Measurements from ENCODE around the gene TMEM187.
"Not testable (repeated sequence)": the region's sequence is repeated elsewhere in the genome, so short reads cannot be mapped to it uniquely, and the experiment has no call there.

TMEM187 gene

GRCh38 chrX:153971450-153972367 lies 845 bp upstream of the TMEM187 start, which contains the start of gene HCFC1:
HCFC1 (minus strand) TSS chrX:153971818; CDS start chrX:153970840, 978 bp downstream.
- peak; percentile 53 for DNase-seq (ENCODE audit: low read depth)

- no peak for DNase-seq (ENCODE audit: low read depth)
Measured at GRCh38 chrX:153973127-153974002, 811 bp downstream of the TMEM187 start.

GRCh38 chrX:153974003-153974725 lies 1.6 kb downstream of the TMEM187 start:
- no peak for DNase-seq (ENCODE audit: low read depth)

GRCh38 chrX:153974726-153975286 lies 2.3 kb downstream of the TMEM187 start:
- no peak for DNase-seq (ENCODE audit: low read depth)

GRCh38 chrX:153980394-153980793 lies 7.8 kb downstream of the TMEM187 start:
- not testable (repeated sequence) for DNase-seq (ENCODE audit: low read depth)

GRCh38 chrX:153981231-153981630 lies 8.7 kb downstream of the TMEM187 start:
- no peak for DNase-seq (ENCODE audit: low read depth)

GRCh38 chrX:153981771-153982533 lies 9.4 kb downstream of the TMEM187 start:
- no peak for DNase-seq (ENCODE audit: low read depth)

- no peak for DNase-seq (ENCODE audit: low read depth)
Measured at GRCh38 chrX:153983321-153983801, 10.8 kb downstream of the TMEM187 start.

- DNase-seq (ENCODE audit: low read depth) = no peak
Measured at GRCh38 chrX:153984351-153985178, 12.0 kb downstream of the TMEM187 start.

- no peak for DNase-seq (ENCODE audit: low read depth)
Measured at GRCh38 chrX:153988493-153988892, 15.9 kb downstream of the TMEM187 start.

- DNase-seq (ENCODE audit: low read depth) = no peak
Measured at GRCh38 chrX:153989973-153990655, 17.6 kb downstream of the TMEM187 start.

- DNase-seq (ENCODE audit: low read depth) = no peak
Measured at GRCh38 chrX:153991013-153991580, 18.5 kb downstream of the TMEM187 start.

GRCh38 chrX:153992180-153992579 lies 19.6 kb downstream of the TMEM187 start:
- DNase-seq (ENCODE audit: low read depth) = no peak

GRCh38 chrX:153993079-153993478 lies 20.5 kb downstream of the TMEM187 start:
- DNase-seq (ENCODE audit: low read depth) = no peak

GRCh38 chrX:153993978-153994377 lies 21.4 kb downstream of the TMEM187 start:
- no peak for DNase-seq (ENCODE audit: low read depth)

GRCh38 chrX:153994398-153994797 lies 21.8 kb downstream of the TMEM187 start:
- DNase-seq (ENCODE audit: low read depth) = not testable (repeated sequence)

GRCh38 chrX:153995504-153995903 lies 22.9 kb downstream of the TMEM187 start:
- DNase-seq (ENCODE audit: low read depth) = no peak

GRCh38 chrX:153999359-154000037 lies 26.9 kb downstream of the TMEM187 start:
- no peak for DNase-seq (ENCODE audit: low read depth)

Data from HS-5 (cell line).